ENCODE results near the gene CCDC43. TPM values are rescaled to one million over a fixed set of nuclear protein-coding genes. Genes with fewer than 3 reads are reported as not detected.
A peak's percentile ranks its signal among the peaks of the same experiment; 100 is the strongest.

The CCDC43 gene
- total and polyA plus RNA-seq, 9 of the 15 experiments (the other 6 are each of a cell fraction or from before 2014, with no cell fraction given): 11.7 to 42.3 (median 25.9) TPM

GRCh38 chr17:44664867-44665266 is 24.7 kb downstream of the CCDC43 start:
- no peaks in the 10 kb centered on the region for H3K79me2 ChIP-seq (ENCODE audit: control insufficient read depth, insufficient read depth, low read length)
- POLR2A ChIA-PET: no interaction called here
- no peak overlapping the region for H2AFZ ChIP-seq (ENCODE audit: low read depth, low read length)
- no peak overlapping the region for H3K4me3 ChIP-seq
- H3K4me2 ChIP-seq (ENCODE audit: insufficient read depth, low read length): no peak overlapping the region
- peaks cover 0 to 2% of the 10 kb centered on the region in 2 experiments; a peak in 1 of 5 replicates for H3K27me3 ChIP-seq (ENCODE audit: control insufficient read depth in 2 of 2, insufficient read depth in 2 of 2, low read length in 2 of 2)
- FAIRE-seq (no peak), DNase-seq (ENCODE audit: extremely low read depth in 1 of 4, low spot score in 3 of 4) (no peak), ATAC-seq (no peak)
- H3K9me1 ChIP-seq (ENCODE audit: control insufficient read depth, insufficient read depth, low read length): no peaks in the 10 kb centered on the region
- TF ChIP-seq MEIS2 (IDR thresholded peaks at IDR 0.05; ENCODE audit: partially characterized antibody) (peak; percentile 62), HNRNPLL (IDR thresholded peaks at IDR 0.05; ENCODE audit: low read depth, low read length, poor library complexity, severe bottlenecking) (no peak)
- intact Hi-C loops (cut with micrococcal nuclease) (no loop called here), in situ Hi-C loops (cut with MboI) (no loop called here)
- CTCF ChIA-PET (ENCODE audit: low intra/inter-chr PET ratio): no interaction called here
- 20% methylated on average over 1 of the region's 1 CpG for WGBS (ENCODE audit: insufficient coverage, low coverage, missing lambda C conversion rate)
- no peaks in the 10 kb centered on the region for H4K20me1 ChIP-seq (replicated peaks; ENCODE audit: control insufficient read depth, insufficient read depth, low read length)
- no peaks in the 10 kb centered on the region for H3K36me3 ChIP-seq (ENCODE audit: control insufficient read depth, insufficient read depth, low read length)
- no peak overlapping the region for H3K9ac ChIP-seq (ENCODE audit: insufficient read depth in 1 of 2, low read depth in 2 of 2, low read length in 2 of 2)
- no TSS peak for BruUV-seq (replicated peaks)
- H3K9me3 ChIP-seq (replicated peaks; ENCODE audit: control insufficient read depth, insufficient read depth, low read depth, low read length): no peaks in the 10 kb centered on the region
- H3K27ac ChIP-seq (ENCODE audit: extremely low read depth, low read depth, low read length): no peak overlapping the region
- no peaks in the 10 kb centered on the region; a peak in 1 of 5 replicates for H3K4me1 ChIP-seq (replicated peaks in 1 of 2; ENCODE audit: control insufficient read depth in 2 of 2, insufficient read depth in 2 of 2, low read length in 2 of 2)

GRCh38 chr17:44663095-44663494 is 26.5 kb downstream of the CCDC43 start:
- POLR2A ChIA-PET: no interaction called here
- Histone ChIP-seq H3K9me3 (replicated peaks; ENCODE audit: control insufficient read depth, insufficient read depth, low read depth, low read length) (no peaks in the 10 kb centered on the region), H3K4me1 (replicated peaks in 1 of 2; ENCODE audit: control insufficient read depth in 2 of 2, insufficient read depth in 2 of 2, low read length in 2 of 2) (no peaks in the 10 kb centered on the region; a peak in 1 of 5 replicates), H3K27ac (ENCODE audit: extremely low read depth, low read depth, low read length) (no peak overlapping the region), H3K27me3 (ENCODE audit: control insufficient read depth in 2 of 2, insufficient read depth in 2 of 2, low read length in 2 of 2) (peaks cover 0 to 2% of the 10 kb centered on the region in 2 experiments; a peak in 1 of 5 replicates), H3K36me3 (ENCODE audit: control insufficient read depth, insufficient read depth, low read length) (no peaks in the 10 kb centered on the region), H4K20me1 (replicated peaks; ENCODE audit: control insufficient read depth, insufficient read depth, low read length) (no peaks in the 10 kb centered on the region), H3K9ac (ENCODE audit: insufficient read depth in 1 of 2, low read depth in 2 of 2, low read length in 2 of 2) (no peak overlapping the region), H3K4me3 (no peak overlapping the region), H2AFZ (ENCODE audit: low read depth, low read length) (no peak overlapping the region), H3K79me2 (ENCODE audit: control insufficient read depth, insufficient read depth, low read length) (no peaks in the 10 kb centered on the region), H3K4me2 (ENCODE audit: insufficient read depth, low read length) (no peak overlapping the region), H3K9me1 (ENCODE audit: control insufficient read depth, insufficient read depth, low read length) (no peaks in the 10 kb centered on the region)
- no peak for FAIRE-seq
- CTCF ChIA-PET (ENCODE audit: low intra/inter-chr PET ratio): no interaction called here
- no peak for ATAC-seq
- no TSS peak for BruUV-seq (replicated peaks)
- intact Hi-C loops (cut with micrococcal nuclease) (no loop called here), in situ Hi-C loops (cut with MboI) (no loop called here)
- WGBS (ENCODE audit: insufficient coverage, low coverage, missing lambda C conversion rate): 14% methylated on average over 1 of the region's 1 CpG
- no peak for DNase-seq (ENCODE audit: extremely low read depth in 1 of 4, low spot score in 3 of 4)
- no peak for TF ChIP-seq MITF (IDR thresholded peaks at IDR 0.05)
- no peak for TF ChIP-seq SRSF1 (IDR thresholded peaks at IDR 0.05; ENCODE audit: low read depth, low read length)
- no peak for TF ChIP-seq ZNF512 (tag; IDR thresholded peaks at IDR 0.05)
- TF ChIP-seq ZNF280B (CRISPR knock-in tag; IDR thresholded peaks at IDR 0.05): no peak
- no peak for TF ChIP-seq RUNX1 (IDR thresholded peaks at IDR 0.05; ENCODE audit: low read depth)
- no peak for TF ChIP-seq ZFP91 (CRISPR knock-in tag; IDR thresholded peaks at IDR 0.05)
- TF ChIP-seq SAP30 (IDR thresholded peaks at IDR 0.05; ENCODE audit: borderline replicate concordance, insufficient read depth, low read depth, low read length, poor library complexity, severe bottlenecking): no peak
